Mucosa of descending colon (tissue), 3 donors: ENCODE measurements around the gene FGD3. TPM values are rescaled to one million over a fixed set of nuclear protein-coding genes. Genes with fewer than 3 reads are reported as not detected.

Source experiments
- ATAC-seq: fragments of 200-7000 bp; cut with Tn5 transposase; one replicate; pipeline ENCODE4 v1.9.1; 2020; ENCODE audit warnings: mild to moderate bottlenecking, moderate library complexity
- DNase-seq, 3 donors: peaks; one replicate each; pipeline ENCODE4 v3.0.0-alpha.2; 2020
- H3K36me3 ChIP-seq: fragments of 200-600 bp; one replicate; pipeline ENCODE4 v1.8.0; 2021; ENCODE audit warnings: low read depth, mild to moderate bottlenecking
- H3K4me1 ChIP-seq: fragments of 200-600 bp; one replicate; pipeline ENCODE4 v1.8.0; 2021; ENCODE audit warnings: low read depth, mild to moderate bottlenecking
- H3K4me3 ChIP-seq: fragments of 200-600 bp; one replicate; pipeline ENCODE4 v1.8.0; 2021; ENCODE audit warnings: mild to moderate bottlenecking
- H3K9me3 ChIP-seq: fragments of 200-600 bp; one replicate; pipeline ENCODE4 v1.8.0; 2021; ENCODE audit warnings: mild to moderate bottlenecking
- CTCF ChIP-seq: fragments of 200-600 bp; IDR thresholded peaks from one replicate; pipeline ENCODE4 v1.8.0; 2022; ENCODE audit warnings: antibody characterized with exemption, mild to moderate bottlenecking
- intact Hi-C, 2 donors: fragments of 100-400 bp; cut with DNase I in 1 of 2; cut with micrococcal nuclease in 1 of 2; formaldehyde crosslinking; loops; one replicate each; pipeline versions ENCODE4 v1.11.0 to v1.11.1; 2022; cut with DNase I, micrococcal nuclease
- total RNA-seq, 3 donors: library from RNA; stranded (reverse); fragmentation: NEBNext Ultra II Directional in 2 of 3; extraction: Animal tissue kit (Norgen Biotek cat#: 25700) in 2 of 3; gene quantifications; one replicate each; pipeline versions ENCODE4 v1.2.1 to v1.2.4, GENCODE V29; 2021 to 2023
- donor health status: DM: no; HTN: no; CAD: no; lungs with moderate emphysema.
- donor health status: DM: no; HTN: no; CAD: no.
- donor health status: DM: no; HTN: yes; CAD: no.

Gene FGD3
- total RNA-seq, 3 donors from 2014 or later, result 3.3 to 5.4 (median 5.3) TPM

GRCh38 chr9:92965061-92965758 lies 17.9 kb downstream of the FGD3 start:
- DNase-seq, result peak; percentile 37 to 79 (median 51)
- H3K36me3 ChIP-seq, result no peaks in the 10 kb centered on the region

GRCh38 chr9:92965759-92966517 lies 18.6 kb downstream of the FGD3 start:
- Histone ChIP-seq H3K4me3 (no peak overlapping the region), H3K9me3 (no peaks in the 10 kb centered on the region), H3K36me3 (no peaks in the 10 kb centered on the region), H3K4me1 (no peaks in the 10 kb centered on the region)
- peak in 1 of 3 donors; percentile 43 for DNase-seq
- intact Hi-C loops, result no loop called here
- ATAC-seq, result no peak
- TF ChIP-seq CTCF, result no peak

More at GRCh38 chr9:92965061-92965758, 17.9 kb downstream of the FGD3 start:
- H3K4me1 ChIP-seq, result no peaks in the 10 kb centered on the region
- peak; percentile 58 for ATAC-seq
- no peaks in the 10 kb centered on the region for H3K9me3 ChIP-seq
- H3K4me3 ChIP-seq, result peak overlapping the region; percentile 9
- intact Hi-C loops, result no loop called here
- TF ChIP-seq CTCF, result no peak

GRCh38 chr9:92966518-92966800 lies 19.1 kb downstream of the FGD3 start:
- Histone ChIP-seq H3K4me3 (no peak overlapping the region), H3K36me3 (no peaks in the 10 kb centered on the region), H3K9me3 (no peaks in the 10 kb centered on the region), H3K4me1 (no peaks in the 10 kb centered on the region)
- ATAC-seq, result no peak
- intact Hi-C loops, result no loop called here
- no peak for TF ChIP-seq CTCF
- peak in 1 of 3 donors; percentile 48 for DNase-seq

- no peak overlapping the region for H3K4me3 ChIP-seq
- no peaks in the 10 kb centered on the region for H3K36me3 ChIP-seq
- DNase-seq (no peak), ATAC-seq (no peak)
- H3K9me3 ChIP-seq, result no peaks in the 10 kb centered on the region
- TF ChIP-seq CTCF, result no peak
- intact Hi-C loops, result no loop called here
- H3K4me1 ChIP-seq, result no peaks in the 10 kb centered on the region
Observed at GRCh38 chr9:92968081-92968480, 20.8 kb downstream of the FGD3 start.

- no peak overlapping the region for H3K4me3 ChIP-seq
- H3K4me1 ChIP-seq, result peaks cover 4% of the 10 kb centered on the region
- intact Hi-C loops, result no loop called here
- H3K9me3 ChIP-seq, result no peaks in the 10 kb centered on the region
- TF ChIP-seq CTCF, result no peak
- no peak for ATAC-seq
- DNase-seq, result no peak
- H3K36me3 ChIP-seq, result no peaks in the 10 kb centered on the region
Observed at GRCh38 chr9:92969516-92970466, 22.5 kb downstream of the FGD3 start.
